H9 (cell line): ENCODE measurements around the gene SLC9B1. TPM values are rescaled to one million over a fixed set of nuclear protein-coding genes. Genes with fewer than 3 reads are reported as not detected.
"Not testable (repeated sequence)": the region's sequence is repeated elsewhere in the genome, so short reads cannot be mapped to it uniquely, and the experiment has no call there.

Source experiments
- DNase-seq: peaks from one replicate; pipeline ENCODE4 v3.0.0-alpha.2; 2017
- H2AFZ ChIP-seq: one replicate; pipeline ENCODE4 v1.6.1; 2013; ENCODE audit warnings: mild to moderate bottlenecking, low read length, control low read depth, moderate library complexity
- H2AK5ac ChIP-seq: 2 replicates; pipeline ENCODE4 v1.6.1; 2013; ENCODE audit warnings: low read length, control low read depth, mixed read lengths; ENCODE audit not compliant: insufficient read length
- H2BK120ac ChIP-seq: one replicate; pipeline ENCODE4 v1.6.1; 2013; ENCODE audit warnings: low read depth, mild to moderate bottlenecking, low read length, control low read depth, inconsistent platforms; ENCODE audit not compliant: poor library complexity, severe bottlenecking
- H2BK12ac ChIP-seq: 2 replicates; pipeline ENCODE4 v1.6.1; 2013; ENCODE audit warnings: low read length, control low read depth, mixed read lengths, low read depth; ENCODE audit not compliant: insufficient read length
- H2BK15ac ChIP-seq: 2 replicates; pipeline ENCODE4 v1.6.1; 2013; ENCODE audit warnings: low read depth, low read length, control low read depth
- H2BK20ac ChIP-seq: one replicate; pipeline ENCODE4 v1.6.1; 2013; ENCODE audit warnings: low read depth, mild to moderate bottlenecking, low read length, control low read depth, inconsistent platforms; ENCODE audit not compliant: poor library complexity, severe bottlenecking
- H2BK5ac ChIP-seq: 2 replicates; pipeline ENCODE4 v1.6.1; 2013; ENCODE audit warnings: low read length, control low read depth, mixed read lengths; ENCODE audit not compliant: insufficient read length
- H3K14ac ChIP-seq: 2 replicates; pipeline ENCODE4 v1.6.1; 2013; ENCODE audit warnings: low read length, control low read depth; ENCODE audit not compliant: insufficient read depth
- H3K18ac ChIP-seq: 2 replicates; pipeline ENCODE4 v1.6.1; 2013; ENCODE audit warnings: low read depth, mild to moderate bottlenecking, mixed read lengths, low read length, control low read depth; ENCODE audit not compliant: insufficient read length
- H3K23ac ChIP-seq: 2 replicates; pipeline ENCODE4 v1.6.1; 2013; ENCODE audit warnings: low read length, control low read depth, mixed read lengths, low read depth; ENCODE audit not compliant: insufficient read length
- H3K23me2 ChIP-seq: 2 replicates; pipeline ENCODE4 v1.6.1; 2013; ENCODE audit warnings: low read depth, mild to moderate bottlenecking, mixed read lengths, low read length, control low read depth; ENCODE audit not compliant: insufficient read length, poor library complexity, severe bottlenecking
- H3K27ac ChIP-seq: 2 replicates; pipeline ENCODE4 v1.5.1; 2013; ENCODE audit warnings: low read length, control low read depth, mixed read lengths, low read depth; ENCODE audit not compliant: insufficient read length
- H3K27me3 ChIP-seq: 2 replicates; pipeline ENCODE4 v1.6.1; 2013; ENCODE audit warnings: low read length, control low read depth, inconsistent platforms; ENCODE audit not compliant: insufficient read depth
- H3K4ac ChIP-seq: 2 replicates; pipeline ENCODE4 v1.6.1; 2013; ENCODE audit warnings: low read depth, mild to moderate bottlenecking, control low read depth, inconsistent platforms, low read length, moderate library complexity
- H3K4me1 ChIP-seq: 2 replicates; pipeline ENCODE4 v1.6.1; 2013; ENCODE audit warnings: low read length, control low read depth, inconsistent platforms; ENCODE audit not compliant: insufficient read depth
- H3K4me2 ChIP-seq: 2 replicates; pipeline ENCODE4 v1.6.1; 2013; ENCODE audit warnings: low read length, control low read depth, mixed read lengths; ENCODE audit not compliant: insufficient read length, insufficient read depth
- H3K56ac ChIP-seq: 2 replicates; pipeline ENCODE4 v1.6.1; 2013; ENCODE audit warnings: low read depth, mild to moderate bottlenecking, mixed read lengths, low read length, control low read depth; ENCODE audit not compliant: insufficient read length
- H3K79me1 ChIP-seq: 2 replicates; pipeline ENCODE4 v1.6.1; 2013; ENCODE audit warnings: low read depth, mild to moderate bottlenecking, moderate library complexity, low read length, control low read depth, inconsistent platforms; ENCODE audit not compliant: insufficient read depth, poor library complexity, severe bottlenecking
- H3K79me2 ChIP-seq: 2 replicates; pipeline ENCODE4 v1.6.1; 2013; ENCODE audit warnings: low read length, control low read depth, inconsistent platforms; ENCODE audit not compliant: insufficient read depth
- H3K9ac ChIP-seq: 2 replicates; pipeline ENCODE4 v1.6.1; 2013; ENCODE audit warnings: low read length, control low read depth, mixed read lengths; ENCODE audit not compliant: insufficient read length; ENCODE audit errors: extremely low read depth
- H3K9me3 ChIP-seq: one replicate; pipeline ENCODE4 v1.6.1; 2013; ENCODE audit warnings: low read depth, low read length, inconsistent platforms; ENCODE audit not compliant: control insufficient read depth
- H3T11ph ChIP-seq: one replicate; pipeline ENCODE4 v1.6.1; 2013; ENCODE audit warnings: mild to moderate bottlenecking, low read length, control low read depth, inconsistent platforms
- H4K20me1 ChIP-seq: one replicate; pipeline ENCODE4 v1.6.1; 2013; ENCODE audit not compliant: control insufficient read depth, insufficient read length, insufficient read depth
- H4K5ac ChIP-seq: 2 replicates; pipeline ENCODE4 v1.6.1; 2013; ENCODE audit warnings: low read depth, mild to moderate bottlenecking, mixed read lengths, low read length, control low read depth; ENCODE audit not compliant: insufficient read length
- H4K8ac ChIP-seq: replicated peaks from 2 replicates; pipeline ENCODE4 v1.6.1; 2013; ENCODE audit warnings: low read length, control low read depth, mixed read lengths, low read depth; ENCODE audit not compliant: insufficient read length
- H4K91ac ChIP-seq: 2 replicates; pipeline ENCODE4 v1.6.1; 2013; ENCODE audit warnings: low read depth, mild to moderate bottlenecking, moderate library complexity, mixed read lengths, low read length, control low read depth; ENCODE audit not compliant: insufficient read length
- H3K27ac Mint-ChIP-seq, 3 experiments: 2 replicates in 2 of 3; 3 replicates in 1 of 3; pipeline ENCODE4 v1.8.0; 2020 to 2021; ENCODE audit warnings: mixed read lengths in 3 of 3, mild to moderate bottlenecking in 1 of 3, moderate library complexity in 1 of 3
- H3K27me3 Mint-ChIP-seq: 2 replicates; pipeline ENCODE4 v1.8.0; 2021; ENCODE audit warnings: low read depth, mild to moderate bottlenecking, moderate library complexity, mixed read lengths
- H3K36me3 Mint-ChIP-seq, 3 experiments: 2 replicates in 2 of 3; 3 replicates in 1 of 3; pipeline ENCODE4 v1.8.0; 2020 to 2021; ENCODE audit warnings: low read depth in 3 of 3, mixed read lengths in 3 of 3; ENCODE audit not compliant: insufficient read depth in 1 of 3
- H3K4me1 Mint-ChIP-seq, 2 experiments: 2 replicates each; pipeline ENCODE4 v1.8.0; 2020; ENCODE audit warnings: mixed read lengths in 2 of 2
- H3K4me3 Mint-ChIP-seq, 2 experiments: 2 replicates in 1 of 2; 3 replicates in 1 of 2; pipeline ENCODE4 v1.8.0; 2020 to 2021; ENCODE audit warnings: mild to moderate bottlenecking in 2 of 2, mixed read lengths in 2 of 2, moderate library complexity in 1 of 2
- H3K9me3 Mint-ChIP-seq, 2 experiments: 2 replicates in 1 of 2; 3 replicates in 1 of 2; pipeline ENCODE4 v1.8.0; 2020; ENCODE audit warnings: mild to moderate bottlenecking in 2 of 2, mixed read lengths in 2 of 2, moderate library complexity in 1 of 2
- whole genome bisulfite sequencing: extraction: QIAGEN DNeasy Blood & Tissue Kit; methylation state at CpG from one replicate; pipeline ENCODE4 v1.1.7; 2013; ENCODE audit warnings: missing lambda C conversion rate, low lambda C conversion rate, mixed read lengths; ENCODE audit not compliant: insufficient read length; ENCODE audit errors: extremely low coverage; 5-methylcytosine and 5-hydroxymethylcytosine counted together
- total RNA-seq: library from RNA; stranded (reverse); gene quantifications from 2 replicates; pipeline ENCODE4 v1.2.1, GENCODE V29; 2021

SLC9B1 gene
- total RNA-seq, 1 experiment from 2014 or later = 0.59 TPM

GRCh38 chr4:102896547-102896946, 123.0 kb downstream of the SLC9B1 start:
- not testable (repeated sequence) for H3K27ac ChIP-seq, H3K23ac ChIP-seq, H3K9me3 Mint-ChIP-seq, H4K5ac ChIP-seq, H2AFZ ChIP-seq, H3K4me1 Mint-ChIP-seq, H3K18ac ChIP-seq, H2BK12ac ChIP-seq, H3K4me2 ChIP-seq, H3K9me3 ChIP-seq, H3K79me2 ChIP-seq, H3K79me1 ChIP-seq, H2BK20ac ChIP-seq, H3K4me3 Mint-ChIP-seq, H2BK5ac ChIP-seq, H2BK15ac ChIP-seq, DNase-seq, H4K91ac ChIP-seq, H3K27me3 ChIP-seq, H3K23me2 ChIP-seq, H3T11ph ChIP-seq, H4K20me1 ChIP-seq, H3K27me3 Mint-ChIP-seq, H3K4me1 ChIP-seq, H2AK5ac ChIP-seq, H3K56ac ChIP-seq, H4K8ac ChIP-seq, H2BK120ac ChIP-seq, H3K9ac ChIP-seq, H3K4ac ChIP-seq, H3K27ac Mint-ChIP-seq, H3K14ac ChIP-seq, H3K36me3 Mint-ChIP-seq
- WGBS = no CpG with 5 or more reads among the region's 5 CpGs

DNA sequence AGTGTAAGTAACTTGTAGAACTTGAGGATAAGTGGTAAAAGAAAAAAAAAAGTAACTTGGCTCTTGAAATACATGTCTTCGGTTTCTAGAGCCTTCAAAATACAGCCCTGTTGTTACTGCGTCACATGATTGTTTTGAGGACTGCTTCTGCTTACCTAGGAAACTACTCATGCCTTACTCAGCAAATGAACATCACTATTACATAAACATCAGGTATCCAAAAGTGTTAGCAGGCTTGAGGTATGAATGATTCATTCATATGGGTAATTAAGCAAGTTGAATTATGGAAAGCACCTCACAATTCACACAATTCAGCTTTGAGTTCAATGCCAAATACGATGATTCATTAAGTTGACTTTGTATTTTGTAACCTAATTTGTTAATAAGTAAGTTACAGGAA, 129.6 kb downstream of the SLC9B1 start:
- H3K14ac ChIP-seq, H3K4me2 ChIP-seq, H3K4me3 Mint-ChIP-seq, H3K18ac ChIP-seq, H3K79me1 ChIP-seq, DNase-seq, H2AFZ ChIP-seq, H3K27ac Mint-ChIP-seq, H4K20me1 ChIP-seq, H3K9ac ChIP-seq, H3K79me2 ChIP-seq, H3K27me3 Mint-ChIP-seq, H4K8ac ChIP-seq, H2AK5ac ChIP-seq, H3K4ac ChIP-seq, H3K27ac ChIP-seq, H3K23me2 ChIP-seq, H4K91ac ChIP-seq, H2BK120ac ChIP-seq, H2BK12ac ChIP-seq, H3K9me3 Mint-ChIP-seq, H3K27me3 ChIP-seq, H2BK15ac ChIP-seq, H3K9me3 ChIP-seq, H3K23ac ChIP-seq, H4K5ac ChIP-seq, H3K56ac ChIP-seq, H2BK5ac ChIP-seq, H3K4me1 ChIP-seq, H2BK20ac ChIP-seq, H3T11ph ChIP-seq: not testable (repeated sequence)
- WGBS = no CpG with 5 or more reads among the region's 3 CpGs
- peaks cover 4 to 12% (median 6%) of the 10 kb centered on the region in 3 experiments; a peak in 4 of 7 replicates for H3K36me3 Mint-ChIP-seq
- peaks cover 11 to 17% of the 10 kb centered on the region in 2 experiments for H3K4me1 Mint-ChIP-seq
